Body of pancreas (tissue), 4 donors: Measurements from ENCODE around the gene NCOA6.

Experiments used
- CTCF ChIP-seq, 7 experiments: fragments of 450-650 bp in 4 of 7; fragments of 200-600 bp in 3 of 7; sonication (generic) in 3 of 7; IDR thresholded peaks; one replicate each; pipeline ENCODE4 v1.5.1; 2016 to 2019; ENCODE audit warnings: antibody characterized with exemption in 7 of 7
- POLR2A ChIP-seq, 3 donors: fragments of 450-650 bp; IDR thresholded peaks; one replicate each; pipeline ENCODE4 v1.6.1; 2016; ENCODE audit warnings: antibody characterized with exemption in 3 of 3, mild to moderate bottlenecking in 2 of 3

DNA sequence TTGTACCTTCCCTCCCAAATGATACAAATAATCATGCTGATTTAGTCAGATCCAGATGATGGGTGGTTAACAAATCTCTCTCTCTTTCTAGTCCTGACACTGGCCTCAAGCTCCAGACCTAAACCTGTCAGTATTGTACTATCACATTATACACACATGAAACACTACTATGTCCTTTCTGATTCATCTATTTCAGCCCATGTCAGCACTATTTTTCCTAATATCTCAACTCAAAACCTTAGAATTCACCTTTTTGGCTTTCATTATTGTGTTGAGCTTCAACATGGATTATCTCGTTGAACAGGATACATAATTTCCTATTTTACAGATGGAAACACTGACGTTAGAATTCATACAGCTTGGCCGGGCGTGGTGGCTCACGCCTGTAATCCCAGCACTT, 152.0 kb downstream of the NCOA6 start:
- TF ChIP-seq CTCF (IDR thresholded peaks at IDR 0.05) (no peak), POLR2A (IDR thresholded peaks at IDR 0.05) (no peak)
